ENCODE measurements around the gene YPEL1. TPM values are rescaled to one million over a fixed set of nuclear protein-coding genes. Genes with fewer than 3 reads are reported as not detected.
A peak's percentile ranks its signal among the peaks of the same experiment; 100 is the strongest.
"Not testable (repeated sequence)": the region's sequence is repeated elsewhere in the genome, so short reads cannot be mapped to it uniquely, and the experiment has no call there.

YPEL1 gene
- total RNA-seq, 1 experiment from 2014 or later: 2.2 TPM

- H3K4me3 ChIP-seq (ENCODE audit: insufficient read depth, low read depth, low read length): no peak overlapping the region
- no peaks in the 10 kb centered on the region for H3K27me3 ChIP-seq (ENCODE audit: control insufficient read depth, insufficient read depth, low read length)
- DNase-seq: peak; percentile 42
- peaks cover 3% of the 10 kb centered on the region for H3K36me3 ChIP-seq (replicated peaks; ENCODE audit: control insufficient read depth, insufficient read depth, low read length)
Observed at GRCh38 chr22:21693333-21693998, 42.1 kb downstream of the YPEL1 start.

- DNase-seq: not testable (repeated sequence)
Observed at GRCh38 chr22:21692856-21693255, 42.7 kb downstream of the YPEL1 start.

GRCh38 chr22:21691816-21692215, 43.8 kb downstream of the YPEL1 start:
- peak; percentile 49 for DNase-seq
- H3K36me3 ChIP-seq (replicated peaks; ENCODE audit: control insufficient read depth, insufficient read depth, low read length): peaks cover 3% of the 10 kb centered on the region

More at GRCh38 chr22:21692856-21693255, 42.7 kb downstream of the YPEL1 start:
- not testable (repeated sequence) for H3K36me3 ChIP-seq (replicated peaks; ENCODE audit: control insufficient read depth, insufficient read depth, low read length); H3K4me3 ChIP-seq (ENCODE audit: insufficient read depth, low read depth, low read length); H3K27me3 ChIP-seq (ENCODE audit: control insufficient read depth, insufficient read depth, low read length)

GRCh38 chr22:21690401-21690801, 45.2 kb downstream of the YPEL1 start:
- no peaks in the 10 kb centered on the region for H3K27me3 ChIP-seq (ENCODE audit: control insufficient read depth, insufficient read depth, low read length)
- H3K4me3 ChIP-seq (ENCODE audit: insufficient read depth, low read depth, low read length): no peak overlapping the region
- H3K36me3 ChIP-seq (replicated peaks; ENCODE audit: control insufficient read depth, insufficient read depth, low read length): peaks cover 3% of the 10 kb centered on the region
- DNase-seq: no peak

More at GRCh38 chr22:21691816-21692215, 43.8 kb downstream of the YPEL1 start:
- Histone ChIP-seq H3K4me3 (ENCODE audit: insufficient read depth, low read depth, low read length) (no peak overlapping the region), H3K27me3 (ENCODE audit: control insufficient read depth, insufficient read depth, low read length) (no peaks in the 10 kb centered on the region)

GRCh38 chr22:21688706-21689381, 46.8 kb downstream of the YPEL1 start:
- H3K36me3 ChIP-seq (replicated peaks; ENCODE audit: control insufficient read depth, insufficient read depth, low read length): peaks cover 3% of the 10 kb centered on the region

GRCh38 chr22:21688341-21688705, 47.3 kb downstream of the YPEL1 start:
- Histone ChIP-seq H3K4me3 (ENCODE audit: insufficient read depth, low read depth, low read length) (no peak overlapping the region), H3K27me3 (ENCODE audit: control insufficient read depth, insufficient read depth, low read length) (no peaks in the 10 kb centered on the region), H3K36me3 (replicated peaks; ENCODE audit: control insufficient read depth, insufficient read depth, low read length) (peaks cover 5% of the 10 kb centered on the region)
- DNase-seq: peak; percentile 52

More at GRCh38 chr22:21688706-21689381, 46.8 kb downstream of the YPEL1 start:
- H3K27me3 ChIP-seq (ENCODE audit: control insufficient read depth, insufficient read depth, low read length): no peaks in the 10 kb centered on the region
- no peak overlapping the region for H3K4me3 ChIP-seq (ENCODE audit: insufficient read depth, low read depth, low read length)
- DNase-seq: peak; percentile 43

- Histone ChIP-seq H3K27me3 (ENCODE audit: control insufficient read depth, insufficient read depth, low read length) (no peaks in the 10 kb centered on the region), H3K36me3 (replicated peaks; ENCODE audit: control insufficient read depth, insufficient read depth, low read length) (peaks cover 5% of the 10 kb centered on the region), H3K4me3 (ENCODE audit: insufficient read depth, low read depth, low read length) (no peak overlapping the region)
- DNase-seq: peak; percentile 41
Observed at GRCh38 chr22:21687685-21688259, 47.8 kb downstream of the YPEL1 start.

- no peak for DNase-seq
- Histone ChIP-seq H3K27me3 (ENCODE audit: control insufficient read depth, insufficient read depth, low read length) (no peaks in the 10 kb centered on the region), H3K36me3 (replicated peaks; ENCODE audit: control insufficient read depth, insufficient read depth, low read length) (peaks cover 7% of the 10 kb centered on the region), H3K4me3 (ENCODE audit: insufficient read depth, low read depth, low read length) (no peak overlapping the region)
Observed at GRCh38 chr22:21686634-21687393, 48.8 kb downstream of the YPEL1 start.

GRCh38 chr22:21686193-21686608, 49.4 kb downstream of the YPEL1 start:
- H3K4me3 ChIP-seq (ENCODE audit: insufficient read depth, low read depth, low read length): no peak overlapping the region
- no peak for DNase-seq
- H3K27me3 ChIP-seq (ENCODE audit: control insufficient read depth, insufficient read depth, low read length): no peaks in the 10 kb centered on the region
- peaks cover 7% of the 10 kb centered on the region for H3K36me3 ChIP-seq (replicated peaks; ENCODE audit: control insufficient read depth, insufficient read depth, low read length)

GRCh38 chr22:21685164-21685513, 50.5 kb downstream of the YPEL1 start:
- Histone ChIP-seq H3K4me3 (ENCODE audit: insufficient read depth, low read depth, low read length) (no peak overlapping the region), H3K36me3 (replicated peaks; ENCODE audit: control insufficient read depth, insufficient read depth, low read length) (peaks cover 5% of the 10 kb centered on the region), H3K27me3 (ENCODE audit: control insufficient read depth, insufficient read depth, low read length) (no peaks in the 10 kb centered on the region)
- DNase-seq: no peak

- Histone ChIP-seq H3K36me3 (replicated peaks; ENCODE audit: control insufficient read depth, insufficient read depth, low read length) (peaks cover 5% of the 10 kb centered on the region), H3K4me3 (ENCODE audit: insufficient read depth, low read depth, low read length) (no peak overlapping the region), H3K27me3 (ENCODE audit: control insufficient read depth, insufficient read depth, low read length) (no peaks in the 10 kb centered on the region)
- no peak for DNase-seq
Observed at GRCh38 chr22:21684492-21685163, 51.0 kb downstream of the YPEL1 start.

- no peaks in the 10 kb centered on the region for H3K27me3 ChIP-seq (ENCODE audit: control insufficient read depth, insufficient read depth, low read length)
- peaks cover 5% of the 10 kb centered on the region for H3K36me3 ChIP-seq (replicated peaks; ENCODE audit: control insufficient read depth, insufficient read depth, low read length)
- DNase-seq: no peak
- H3K4me3 ChIP-seq (ENCODE audit: insufficient read depth, low read depth, low read length): no peak overlapping the region
Observed at GRCh38 chr22:21683401-21683811, 52.2 kb downstream of the YPEL1 start.

- Histone ChIP-seq H3K36me3 (replicated peaks; ENCODE audit: control insufficient read depth, insufficient read depth, low read length) (peaks cover 4% of the 10 kb centered on the region), H3K27me3 (ENCODE audit: control insufficient read depth, insufficient read depth, low read length) (no peaks in the 10 kb centered on the region), H3K4me3 (ENCODE audit: insufficient read depth, low read depth, low read length) (no peak overlapping the region)
- no peak for DNase-seq
Observed at GRCh38 chr22:21682385-21683175, 53.0 kb downstream of the YPEL1 start.

Data from H7 (cell line).